Measurements from ENCODE around the gene DTNA. TPM values are rescaled to one million over a fixed set of nuclear protein-coding genes. Genes with fewer than 3 reads are reported as not detected.

DTNA gene
- total RNA-seq, 1 experiment from 2014 or later: 9.6 TPM

DNA sequence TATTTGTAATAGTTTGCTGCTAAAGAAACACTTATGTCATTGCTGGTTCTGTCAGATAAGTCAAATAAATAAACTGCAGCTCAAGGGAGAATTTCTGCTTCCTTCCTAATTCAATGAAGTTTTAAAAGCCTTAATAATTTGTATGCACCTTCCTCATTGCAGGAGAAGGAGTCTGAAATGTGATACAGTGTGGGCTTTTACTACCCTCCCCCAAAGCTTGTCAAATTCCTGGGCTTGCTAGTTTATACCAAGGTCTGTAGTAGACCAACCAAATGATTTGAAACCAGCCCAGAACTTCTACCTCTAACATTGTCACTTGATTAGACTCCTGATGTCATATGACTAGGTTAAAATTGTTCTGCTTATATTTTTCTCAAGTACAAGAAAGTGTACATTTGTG is 131.8 kb downstream of the DTNA start:
- Histone ChIP-seq H3K4me1 (ENCODE audit: control insufficient read depth in 1 of 2, insufficient read depth in 2 of 2, low read length in 2 of 2) (no peaks in the 10 kb centered on the region), H3K9ac (ENCODE audit: low read length) (no peak overlapping the region), H3K4me2 (ENCODE audit: low read length) (no peak overlapping the region), H2AFZ (ENCODE audit: low read depth, low read length, poor library complexity, severe bottlenecking) (no peak overlapping the region), H3K79me2 (ENCODE audit: insufficient read depth, low read length) (no peaks in the 10 kb centered on the region), H3K4me3 (replicated peaks in 1 of 2; ENCODE audit: low read depth in 1 of 2, low read length in 2 of 2) (no peak overlapping the region), H3K27me3 (ENCODE audit: insufficient read depth, low read length) (no peaks in the 10 kb centered on the region), H3K9me3 (ENCODE audit: control insufficient read depth in 1 of 2, insufficient read depth in 1 of 2, low read depth in 1 of 2, low read length in 2 of 2) (no peaks in the 10 kb centered on the region), H3K36me3 (ENCODE audit: control insufficient read depth in 1 of 2, insufficient read depth in 2 of 2, low read length in 2 of 2) (no peaks in the 10 kb centered on the region), H3K9me2 (ENCODE audit: insufficient read depth) (no peaks in the 10 kb centered on the region), H4K20me1 (ENCODE audit: insufficient read depth) (no peaks in the 10 kb centered on the region), H3K27ac (ENCODE audit: low read depth, low read length) (no peak overlapping the region)
- POLR2A ChIA-PET: no interaction called here
- TF ChIP-seq FOSL1 (IDR thresholded peaks at IDR 0.05; ENCODE audit: low read depth) (no peak), RAD21 (IDR thresholded peaks at IDR 0.05; ENCODE audit: low read depth) (no peak), SIN3A (IDR thresholded peaks at IDR 0.05; ENCODE audit: low read depth) (no peak), CBX3 (IDR thresholded peaks at IDR 0.05; ENCODE audit: low read depth) (no peak), JUND (IDR thresholded peaks at IDR 0.05) (no peak), POLR2A (IDR thresholded peaks at IDR 0.05; ENCODE audit: borderline replicate concordance, extremely low read depth, insufficient read depth, insufficient read length) (no peak), SRF (IDR thresholded peaks at IDR 0.05; ENCODE audit: low read depth) (no peak), TCF7L2 (IDR thresholded peaks at IDR 0.05; ENCODE audit: borderline replicate concordance, extremely low read depth, insufficient read depth, insufficient read length) (no peak), POLR2AphosphoS5 (IDR thresholded peaks at IDR 0.05; ENCODE audit: low read depth, low read length) (no peak), EGR1 (IDR thresholded peaks at IDR 0.05; ENCODE audit: low read depth) (no peak), YY1 (IDR thresholded peaks at IDR 0.05; ENCODE audit: extremely low read depth, insufficient replicate concordance, low read depth, low read length) (no peak)
- TF ChIP-seq, protein P1, sequence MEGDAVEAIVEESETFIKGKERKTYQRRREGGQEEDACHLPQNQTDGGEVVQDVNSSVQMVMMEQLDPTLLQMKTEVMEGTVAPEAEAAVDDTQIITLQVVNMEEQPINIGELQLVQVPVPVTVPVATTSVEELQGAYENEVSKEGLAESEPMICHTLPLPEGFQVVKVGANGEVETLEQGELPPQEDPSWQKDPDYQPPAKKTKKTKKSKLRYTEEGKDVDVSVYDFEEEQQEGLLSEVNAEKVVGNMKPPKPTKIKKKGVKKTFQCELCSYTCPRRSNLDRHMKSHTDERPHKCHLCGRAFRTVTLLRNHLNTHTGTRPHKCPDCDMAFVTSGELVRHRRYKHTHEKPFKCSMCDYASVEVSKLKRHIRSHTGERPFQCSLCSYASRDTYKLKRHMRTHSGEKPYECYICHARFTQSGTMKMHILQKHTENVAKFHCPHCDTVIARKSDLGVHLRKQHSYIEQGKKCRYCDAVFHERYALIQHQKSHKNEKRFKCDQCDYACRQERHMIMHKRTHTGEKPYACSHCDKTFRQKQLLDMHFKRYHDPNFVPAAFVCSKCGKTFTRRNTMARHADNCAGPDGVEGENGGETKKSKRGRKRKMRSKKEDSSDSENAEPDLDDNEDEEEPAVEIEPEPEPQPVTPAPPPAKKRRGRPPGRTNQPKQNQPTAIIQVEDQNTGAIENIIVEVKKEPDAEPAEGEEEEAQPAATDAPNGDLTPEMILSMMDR (IDR thresholded peaks at IDR 0.05 in 2 of 3, conservative IDR thresholded peaks at IDR 0.05 in 1 of 3; ENCODE audit: borderline replicate concordance in 1 of 3, insufficient read depth in 1 of 3, low read depth in 2 of 3, low read length in 2 of 3): no peak
- ATAC-seq: no peak
- intact Hi-C loops (cut with micrococcal nuclease): no loop called here
- BruUV-seq (replicated peaks): no TSS peak
- RAD21 ChIA-PET (ENCODE audit: low non-redundant PET in 1 of 2, low total read pairs in 2 of 2, uncharacterized antibody in 2 of 2, unreplicated experiment in 2 of 2): no interaction called here
- no peak for DNase-seq (ENCODE audit: low read depth, low spot score)
- CTCF ChIA-PET: no interaction called here

Measured in HCT116 (cell line).